Right renal pelvis (tissue), 4 donors: Measurements from ENCODE around the gene PARL. TPM values are rescaled to one million over a fixed set of nuclear protein-coding genes. Genes with fewer than 3 reads are reported as not detected.
"Not testable (repeated sequence)": the region's sequence is repeated elsewhere in the genome, so short reads cannot be mapped to it uniquely, and the experiment has no call there.

ENCODE experiments used
- DNase-seq, 4 donors: peaks; one replicate each; pipeline ENCODE4 v3.0.0-alpha.2; 2013; ENCODE audit warnings: low read depth in 4 of 4, low spot score in 3 of 4, missing footprints in 1 of 4
- polyA plus RNA-seq, 4 donors: library from polyadenylated mRNA; unstranded; fragments of 120-200 nt; gene quantifications; one replicate each; pipeline ENCODE4 v1.2.1, GENCODE V29; 2013; ENCODE audit not compliant: insufficient read length in 4 of 4

The PARL gene
- polyA plus RNA-seq, 4 donors = 55.1 to 63.9 (median 58.4) TPM

DNA sequence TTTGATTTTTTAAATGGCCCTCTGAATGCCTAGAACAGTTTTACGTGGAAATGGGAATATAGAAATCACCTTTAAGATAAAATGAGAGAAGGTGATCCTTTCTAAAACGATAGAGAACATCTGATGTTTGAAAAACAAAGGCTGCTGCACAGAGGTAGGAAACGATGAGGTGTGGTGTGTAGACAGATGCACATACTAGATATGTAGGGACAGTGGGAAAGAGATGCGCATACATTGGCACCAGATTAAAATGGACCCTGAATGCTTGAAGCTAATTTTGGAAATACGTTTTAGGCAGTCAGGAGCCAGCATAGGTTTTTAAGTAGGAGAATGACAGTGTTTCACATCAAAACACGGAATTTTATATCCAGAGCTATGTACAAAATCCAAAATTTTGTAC, 88.3 kb downstream of the PARL start:
- no peak for DNase-seq

DNA sequence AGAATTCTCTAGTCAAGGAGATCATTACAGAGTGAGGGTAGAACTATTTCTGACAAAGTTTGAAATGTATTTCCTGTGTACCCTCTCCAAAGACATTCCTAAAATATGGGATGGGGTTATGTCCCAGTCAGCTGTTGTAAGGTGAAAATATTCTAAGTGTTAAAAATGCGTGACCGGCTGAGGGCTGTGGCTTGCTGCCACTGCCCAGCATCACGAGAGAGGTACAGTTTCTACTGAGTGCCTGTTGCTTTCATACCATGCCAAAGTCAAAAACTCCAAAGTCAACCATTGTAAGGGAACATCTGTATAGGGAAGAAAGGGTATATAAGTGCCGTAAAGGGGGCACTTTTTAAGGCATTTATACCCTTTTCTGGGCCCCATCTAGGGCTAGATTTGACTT, 90.2 kb downstream of the PARL start:
- no peak for DNase-seq

- DNase-seq = no peak
These were observed 91.7 kb downstream of the PARL start for GRCh38 chr3:183792976-183793375.

DNA sequence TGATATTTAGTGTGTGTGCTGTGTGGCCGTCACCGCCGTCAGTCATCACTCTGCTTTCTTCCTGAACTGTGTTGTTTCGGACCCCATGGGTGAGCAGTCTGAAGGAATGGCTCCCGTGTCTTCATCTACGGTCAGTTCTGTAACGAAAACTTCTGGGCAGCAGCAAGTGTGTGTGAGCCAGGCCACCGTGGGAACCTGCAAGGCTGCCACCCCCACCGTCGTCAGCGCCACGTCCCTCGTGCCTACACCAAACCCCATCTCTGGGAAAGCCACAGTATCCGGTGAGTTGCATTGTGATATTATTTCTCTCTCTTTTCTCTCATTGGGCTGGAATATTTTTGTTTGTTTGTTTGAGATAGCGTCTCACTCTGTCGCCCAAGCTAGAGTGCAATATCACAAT, 94.0 kb downstream of the PARL start:
- no peak for DNase-seq

DNA sequence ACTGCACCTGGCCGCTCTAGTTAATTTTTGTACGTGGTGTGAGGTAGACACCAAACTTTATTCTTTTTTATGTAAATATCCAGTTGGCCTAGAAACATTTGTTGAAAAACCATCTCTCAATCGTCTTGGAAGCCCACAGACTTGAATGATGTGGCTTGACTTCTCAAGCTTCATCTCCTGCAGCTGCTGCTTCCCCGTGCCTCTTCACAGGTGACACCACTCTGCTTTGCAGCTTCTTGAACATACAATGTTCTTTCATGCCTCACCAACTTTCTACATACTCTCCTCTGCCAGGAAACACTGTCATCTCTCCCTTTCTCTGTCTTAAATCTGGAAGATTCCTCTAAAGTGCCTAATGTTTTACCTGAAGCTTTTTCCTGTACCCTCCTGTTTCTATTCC, 94.9 kb downstream of the PARL start:
- no peak for DNase-seq

DNA sequence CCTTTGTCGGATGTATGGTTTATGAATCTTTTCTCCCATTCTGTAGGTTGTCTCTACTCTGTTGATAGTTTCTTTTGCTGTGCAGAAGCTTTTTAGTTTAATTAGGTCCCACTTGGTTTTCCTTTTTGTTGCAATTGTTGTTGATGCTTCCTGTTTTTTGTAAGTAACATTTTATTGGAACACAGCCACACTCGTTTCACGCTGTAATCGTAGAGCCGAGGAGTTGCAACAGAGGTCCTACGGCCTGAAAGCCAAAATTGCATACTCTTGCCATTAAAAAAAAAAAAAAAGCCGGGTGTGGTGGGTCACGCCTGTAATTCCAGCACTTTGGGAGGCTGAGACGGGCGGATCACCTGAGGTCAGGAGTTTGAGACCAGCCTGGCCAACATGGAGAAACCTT, 100.2 kb downstream of the PARL start:
- not testable (repeated sequence) for DNase-seq

- no peak for DNase-seq
These were observed 102.0 kb downstream of the PARL start for GRCh38 chr3:183782576-183783276.

GRCh38 chr3:183781246-183781645, 103.4 kb downstream of the PARL start:
- DNase-seq = no peak

- no peak for DNase-seq
These were observed 104.7 kb downstream of the PARL start for GRCh38 chr3:183779896-183780465.

Other genes starting within 250 kb of the PARL start
- 10 to 100 TPM; 38.5 to 56.8 (median 51.6) TPM for gene KLHL24, start 249.3 kb downstream of the PARL start, polyA plus RNA-seq
- gene YEATS2, start 187.1 kb downstream of the PARL start, polyA plus RNA-seq = 10 to 100 TPM; 34.9 to 36.7 (median 36.1) TPM
- gene MAP6D1, start 59.3 kb downstream of the PARL start, polyA plus RNA-seq = 1 to 10 TPM in 1 of 4 donors, under 1 TPM in 2, not detected in 1; 0.57 to 1.6 (median 0.80) TPM
- 10 to 100 TPM; 45.7 to 63.3 (median 53.7) TPM for gene ABCC5, start 133.0 kb upstream of the PARL start, polyA plus RNA-seq
- not detected for gene HTR3D, start 146.9 kb upstream of the PARL start, polyA plus RNA-seq
- under 1 TPM in 1 of 4 donors, not detected in 3; 0.03 TPM for gene HTR3C, start 168.2 kb upstream of the PARL start, polyA plus RNA-seq
- under 1 TPM in 2 of 4 donors, not detected in 2; 0.04 to 0.19 TPM for gene HTR3E, start 212.2 kb upstream of the PARL start, polyA plus RNA-seq